WERI-Rb-1 (cell line): ENCODE data around the gene CYSTM1.

ENCODE experiments used
- DNase-seq: peaks from one replicate; pipeline ENCODE4 v3.0.0-alpha.2; 2020
- H3K27ac ChIP-seq: fragments of 250-450 bp; sonication (Bioruptor Pico); 2 replicates; pipeline ENCODE4 v1.5.1; 2020; ENCODE audit warnings: mild to moderate bottlenecking, moderate library complexity
- H3K27me3 ChIP-seq: fragments of 250-450 bp; sonication (Bioruptor Pico); 2 replicates; pipeline ENCODE4 v1.5.1; 2021; ENCODE audit warnings: mild to moderate bottlenecking, low read depth, moderate library complexity; ENCODE audit not compliant: insufficient read depth, severe bottlenecking
- H3K36me3 ChIP-seq: fragments of 250-450 bp; sonication (Bioruptor Pico); 2 replicates; pipeline ENCODE4 v1.5.1; 2020; ENCODE audit warnings: mild to moderate bottlenecking, moderate library complexity
- H3K4me3 ChIP-seq: 2 replicates; pipeline ENCODE4 v1.5.1; 2011; ENCODE audit warnings: low read depth, mild to moderate bottlenecking, control low read depth, low read length
- H3K9me3 ChIP-seq: fragments of 250-450 bp; sonication (Bioruptor Pico); 2 replicates; pipeline ENCODE4 v1.5.1; 2021; ENCODE audit warnings: mild to moderate bottlenecking, moderate library complexity; ENCODE audit not compliant: severe bottlenecking
- TF ChIP-seq, protein P1 (sequence below): IDR thresholded peaks from 2 replicates; pipeline ENCODE4 v1.5.1; 2011; ENCODE audit warnings: low read depth, mild to moderate bottlenecking, control low read depth, inconsistent platforms, low read length

The CYSTM1 gene

DNA sequence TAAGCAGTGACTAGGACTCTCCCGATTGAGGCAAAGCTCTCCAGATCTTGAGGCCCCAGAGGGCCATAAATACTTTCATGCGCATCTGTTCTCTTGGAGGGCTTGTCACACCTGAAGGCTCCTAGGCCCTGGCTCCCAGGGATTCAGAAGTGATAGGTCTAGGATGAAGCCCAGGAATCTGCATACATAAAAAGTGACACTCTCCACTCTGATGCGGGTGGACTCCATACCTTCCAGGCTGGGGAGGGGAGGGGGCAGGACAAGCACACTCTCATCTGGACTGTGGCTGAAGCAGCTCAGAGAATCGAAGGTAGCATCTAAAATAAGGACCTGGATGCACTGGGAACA is 9.1 kb upstream of the CYSTM1 start:
- H3K9me3 ChIP-seq: no peaks in the 10 kb centered on the region
- no peak overlapping the region for H3K27ac ChIP-seq
- no peaks in the 10 kb centered on the region for H3K27me3 ChIP-seq
- no peaks in the 10 kb centered on the region for H3K36me3 ChIP-seq
- no peak for DNase-seq
- no peak overlapping the region for H3K4me3 ChIP-seq
- TF ChIP-seq, protein P1, sequence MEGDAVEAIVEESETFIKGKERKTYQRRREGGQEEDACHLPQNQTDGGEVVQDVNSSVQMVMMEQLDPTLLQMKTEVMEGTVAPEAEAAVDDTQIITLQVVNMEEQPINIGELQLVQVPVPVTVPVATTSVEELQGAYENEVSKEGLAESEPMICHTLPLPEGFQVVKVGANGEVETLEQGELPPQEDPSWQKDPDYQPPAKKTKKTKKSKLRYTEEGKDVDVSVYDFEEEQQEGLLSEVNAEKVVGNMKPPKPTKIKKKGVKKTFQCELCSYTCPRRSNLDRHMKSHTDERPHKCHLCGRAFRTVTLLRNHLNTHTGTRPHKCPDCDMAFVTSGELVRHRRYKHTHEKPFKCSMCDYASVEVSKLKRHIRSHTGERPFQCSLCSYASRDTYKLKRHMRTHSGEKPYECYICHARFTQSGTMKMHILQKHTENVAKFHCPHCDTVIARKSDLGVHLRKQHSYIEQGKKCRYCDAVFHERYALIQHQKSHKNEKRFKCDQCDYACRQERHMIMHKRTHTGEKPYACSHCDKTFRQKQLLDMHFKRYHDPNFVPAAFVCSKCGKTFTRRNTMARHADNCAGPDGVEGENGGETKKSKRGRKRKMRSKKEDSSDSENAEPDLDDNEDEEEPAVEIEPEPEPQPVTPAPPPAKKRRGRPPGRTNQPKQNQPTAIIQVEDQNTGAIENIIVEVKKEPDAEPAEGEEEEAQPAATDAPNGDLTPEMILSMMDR: no peak

DNA sequence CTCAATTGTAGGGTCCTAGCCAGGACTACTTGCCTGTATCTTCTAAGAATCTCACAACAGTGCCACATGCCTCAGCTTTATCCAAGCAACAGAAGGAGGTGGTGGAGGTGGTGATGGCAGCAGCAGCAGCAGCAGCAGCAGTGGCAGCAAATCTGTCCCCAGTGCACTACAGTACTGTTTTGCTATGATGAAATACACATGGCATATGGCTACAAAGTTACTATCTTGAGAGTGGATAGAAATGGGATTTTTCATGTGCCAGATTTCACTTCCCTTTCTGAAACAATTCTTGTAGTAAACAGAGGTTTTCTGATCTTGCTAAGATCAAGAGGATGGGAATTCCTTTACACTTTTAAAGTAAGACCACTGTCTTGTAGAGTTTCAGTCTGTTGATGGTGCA is 8.1 kb upstream of the CYSTM1 start:
- Histone ChIP-seq H3K9me3 (no peaks in the 10 kb centered on the region), H3K4me3 (no peak overlapping the region), H3K27me3 (no peaks in the 10 kb centered on the region), H3K36me3 (no peaks in the 10 kb centered on the region), H3K27ac (no peak overlapping the region)
- DNase-seq: no peak
- TF ChIP-seq, protein P1: no peak

DNA sequence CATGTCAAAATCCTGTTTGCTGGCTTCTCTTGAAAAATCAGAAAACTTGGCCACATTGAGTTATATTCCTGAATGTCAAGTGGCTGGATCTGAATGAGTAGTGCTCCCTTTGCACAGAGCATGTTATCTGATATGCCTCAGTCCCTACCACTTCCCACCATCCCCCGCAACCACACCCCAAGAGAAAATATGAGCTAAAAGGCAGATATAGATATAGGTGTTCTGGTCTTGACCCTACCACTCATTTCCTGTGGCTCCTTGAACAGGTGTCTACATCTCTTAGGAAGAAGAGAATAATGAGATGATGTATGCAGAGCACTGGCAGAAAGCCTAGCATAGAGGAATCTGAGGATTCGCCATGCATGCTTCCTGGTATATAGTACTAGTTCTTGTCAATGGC is 6.6 kb upstream of the CYSTM1 start:
- no peaks in the 10 kb centered on the region for H3K27me3 ChIP-seq
- H3K9me3 ChIP-seq: no peaks in the 10 kb centered on the region
- H3K27ac ChIP-seq: no peak overlapping the region
- TF ChIP-seq, protein P1: no peak
- no peak overlapping the region for H3K4me3 ChIP-seq
- DNase-seq: no peak
- H3K36me3 ChIP-seq: no peaks in the 10 kb centered on the region

DNA sequence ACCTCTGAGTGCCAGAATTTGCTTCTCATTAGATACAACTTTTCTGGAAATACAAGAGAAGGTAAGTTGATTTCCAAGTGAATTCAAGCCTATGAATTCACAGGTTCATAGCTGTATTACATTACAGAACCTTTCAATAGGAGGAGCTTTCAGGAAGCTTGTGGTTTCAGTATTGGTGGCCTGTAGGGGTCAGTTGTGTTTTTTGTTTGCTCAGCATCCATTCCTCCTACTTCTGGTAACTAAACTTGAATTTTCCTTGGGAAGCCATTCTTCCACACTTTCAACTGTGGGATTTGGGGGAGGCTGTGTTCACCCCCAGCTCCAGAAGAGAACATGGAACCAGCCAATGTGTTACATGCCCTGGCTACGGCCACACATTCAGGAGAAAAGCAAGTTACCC is 5.6 kb upstream of the CYSTM1 start:
- H3K9me3 ChIP-seq: no peaks in the 10 kb centered on the region
- H3K27me3 ChIP-seq: no peaks in the 10 kb centered on the region
- no peaks in the 10 kb centered on the region for H3K36me3 ChIP-seq
- DNase-seq: no peak
- H3K27ac ChIP-seq: no peak overlapping the region
- H3K4me3 ChIP-seq: no peak overlapping the region
- TF ChIP-seq, protein P1: no peak

DNA sequence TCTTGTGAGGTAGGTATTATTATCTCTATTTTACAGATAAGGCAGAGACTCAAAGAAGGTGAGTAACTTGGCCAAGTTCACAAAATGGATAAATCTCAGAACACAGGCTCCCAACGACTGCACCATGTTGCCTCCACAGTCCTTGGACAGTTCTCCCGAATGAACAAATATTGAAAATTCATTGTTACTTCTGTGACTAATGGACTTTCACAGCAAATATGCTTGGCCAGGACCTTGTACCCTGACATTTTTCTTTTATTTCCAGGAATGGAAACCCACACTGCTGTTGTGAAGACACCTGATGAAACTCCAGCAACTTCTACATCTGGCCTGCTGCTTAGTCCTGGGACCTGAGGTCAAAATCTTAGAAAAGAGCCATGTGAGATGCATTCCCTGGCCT is 2.5 kb upstream of the CYSTM1 start:
- Histone ChIP-seq H3K4me3 (no peak overlapping the region), H3K27ac (no peak overlapping the region), H3K9me3 (no peaks in the 10 kb centered on the region), H3K36me3 (peaks cover 4% of the 10 kb centered on the region), H3K27me3 (no peaks in the 10 kb centered on the region)
- TF ChIP-seq, protein P1: no peak
- DNase-seq: no peak

DNA sequence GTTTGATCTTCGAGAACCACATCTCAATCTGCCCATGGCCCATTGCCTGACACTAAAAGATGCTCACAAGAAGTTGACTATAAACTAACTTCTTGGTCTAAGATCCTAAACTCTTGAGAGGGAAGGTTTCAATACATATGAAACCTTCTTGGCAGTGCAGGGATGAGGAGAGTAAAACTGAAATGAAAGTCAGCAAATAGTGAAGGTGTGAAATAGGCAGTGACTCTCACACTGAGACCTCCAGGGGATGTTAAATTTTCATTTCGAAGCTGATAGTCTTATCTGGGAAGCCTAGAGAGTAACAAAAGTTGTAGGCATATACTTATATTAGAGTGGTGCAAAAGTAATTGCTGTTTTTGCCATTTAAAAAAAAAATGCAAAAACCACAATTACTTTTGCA is 974 bp upstream of the CYSTM1 start:
- no peak overlapping the region; the same call in 1 of the 2 replicates for H3K4me3 ChIP-seq
- H3K36me3 ChIP-seq: peaks cover 4% of the 10 kb centered on the region
- H3K27ac ChIP-seq: no peak overlapping the region
- no peaks in the 10 kb centered on the region for H3K9me3 ChIP-seq
- H3K27me3 ChIP-seq: no peaks in the 10 kb centered on the region
- TF ChIP-seq, protein P1: no peak
- DNase-seq: no peak
